ENCODE results near the gene MALT1. TPM values are rescaled to one million over a fixed set of nuclear protein-coding genes. Genes with fewer than 3 reads are reported as not detected.

Gene MALT1
- total RNA-seq, 1 donor from 2014 or later, result 45.7 TPM

Other genes starting within 250 kb of the MALT1 start
- gene ALPK2, start 42.4 kb upstream of the MALT1 start, total RNA-seq (ENCODE audit: insufficient read depth, low replicate concordance), result 133 TPM
- 116 TPM for gene ZNF532, start 193.4 kb downstream of the MALT1 start, total RNA-seq (ENCODE audit: insufficient read depth, low replicate concordance)

All from umbilical cord (tissue), 1 donor.